Astrocyte (in vitro differentiated cells and primary cell): ENCODE measurements around the gene PGM5.

Experiments
- EZH2 ChIP-seq: IDR thresholded peaks from 2 replicates; pipeline ENCODE4 v1.6.1; 2012; ENCODE audit warnings: mild to moderate bottlenecking, low read length, inconsistent platforms; ENCODE audit not compliant: insufficient read depth
- TF ChIP-seq, protein P1 (sequence below): IDR thresholded peaks from 2 replicates; pipeline ENCODE4 v1.5.1; 2011; ENCODE audit warnings: low read depth, mild to moderate bottlenecking, inconsistent platforms, low read length, moderate library complexity; ENCODE audit not compliant: insufficient read depth

DNA sequence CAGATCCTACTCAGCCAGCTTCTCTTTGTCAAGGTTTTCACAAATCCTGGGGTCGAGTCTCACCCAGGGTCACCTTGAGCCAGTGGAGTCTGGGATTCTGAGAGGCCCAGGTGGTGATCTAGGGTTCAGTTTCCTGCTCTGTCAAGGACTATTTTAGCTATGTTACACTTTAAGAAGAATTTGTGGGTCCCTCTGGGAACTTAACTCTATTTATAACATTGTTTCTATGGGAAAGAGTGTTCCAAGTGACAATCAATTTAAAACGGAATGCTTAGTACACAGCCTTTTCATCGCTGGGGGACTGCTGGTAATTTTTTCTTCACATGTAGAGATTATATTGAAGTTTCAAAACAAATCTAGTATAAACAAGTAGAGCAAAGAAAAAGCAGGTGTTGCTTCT is 211.2 kb downstream of the PGM5 start:
- TF ChIP-seq, protein P1, sequence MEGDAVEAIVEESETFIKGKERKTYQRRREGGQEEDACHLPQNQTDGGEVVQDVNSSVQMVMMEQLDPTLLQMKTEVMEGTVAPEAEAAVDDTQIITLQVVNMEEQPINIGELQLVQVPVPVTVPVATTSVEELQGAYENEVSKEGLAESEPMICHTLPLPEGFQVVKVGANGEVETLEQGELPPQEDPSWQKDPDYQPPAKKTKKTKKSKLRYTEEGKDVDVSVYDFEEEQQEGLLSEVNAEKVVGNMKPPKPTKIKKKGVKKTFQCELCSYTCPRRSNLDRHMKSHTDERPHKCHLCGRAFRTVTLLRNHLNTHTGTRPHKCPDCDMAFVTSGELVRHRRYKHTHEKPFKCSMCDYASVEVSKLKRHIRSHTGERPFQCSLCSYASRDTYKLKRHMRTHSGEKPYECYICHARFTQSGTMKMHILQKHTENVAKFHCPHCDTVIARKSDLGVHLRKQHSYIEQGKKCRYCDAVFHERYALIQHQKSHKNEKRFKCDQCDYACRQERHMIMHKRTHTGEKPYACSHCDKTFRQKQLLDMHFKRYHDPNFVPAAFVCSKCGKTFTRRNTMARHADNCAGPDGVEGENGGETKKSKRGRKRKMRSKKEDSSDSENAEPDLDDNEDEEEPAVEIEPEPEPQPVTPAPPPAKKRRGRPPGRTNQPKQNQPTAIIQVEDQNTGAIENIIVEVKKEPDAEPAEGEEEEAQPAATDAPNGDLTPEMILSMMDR, result no peak
- TF ChIP-seq EZH2, result no peak
